Neural cell (in vitro differentiated cells): ENCODE results near the gene KCTD15. TPM values are rescaled to one million over a fixed set of nuclear protein-coding genes. Genes with fewer than 3 reads are reported as not detected.

ENCODE experiments used
- H2AFZ ChIP-seq: fragments of 200-600, 300-800 bp; sonication (generic), shearing (Covaris generic); 2 replicates; pipeline ENCODE4 v1.6.0; 2014; ENCODE audit warnings: low read depth, mild to moderate bottlenecking, antibody characterized with exemption, low read length, moderate library complexity
- H3F3A ChIP-seq: fragments of 200-600 bp; shearing (Covaris generic); 2 replicates; pipeline ENCODE4 v1.6.1; 2016; ENCODE audit warnings: mild to moderate bottlenecking, moderate library complexity, mixed read lengths, antibody characterized with exemption, low read length; ENCODE audit not compliant: insufficient read depth, poor library complexity, severe bottlenecking
- H3K27ac ChIP-seq: fragments of 200-600, 300-800 bp; sonication (generic), shearing (Covaris generic); 2 replicates; pipeline ENCODE4 v1.5.1; 2014; ENCODE audit warnings: mild to moderate bottlenecking, low read length, moderate library complexity
- H3K27me3 ChIP-seq: fragments of 300-800, 200-600 bp; sonication (generic), shearing (Covaris generic); 2 replicates; pipeline ENCODE4 v1.6.0; 2014; ENCODE audit warnings: mild to moderate bottlenecking, low read depth, low read length, moderate library complexity; ENCODE audit not compliant: insufficient read depth
- H3K36me3 ChIP-seq: fragments of 300-800, 200-600 bp; sonication (generic), shearing (Covaris generic); 2 replicates; pipeline ENCODE4 v1.5.1; 2014; ENCODE audit warnings: mild to moderate bottlenecking, antibody characterized with exemption, low read length, moderate library complexity; ENCODE audit not compliant: insufficient read depth
- H3K4me2 ChIP-seq: fragments of 300-800, 200-600 bp; sonication (generic), shearing (Covaris generic); 2 replicates; pipeline ENCODE4 v1.6.0; 2014; ENCODE audit warnings: mild to moderate bottlenecking, low read length
- H3K4me3 ChIP-seq: fragments of 300-800, 200-600 bp; sonication (generic), shearing (Covaris generic); 2 replicates; pipeline ENCODE4 v1.5.1; 2014; ENCODE audit warnings: mild to moderate bottlenecking, low read length, moderate library complexity
- H3K79me2 ChIP-seq: fragments of 200-600 bp; shearing (Covaris generic); replicated peaks from 2 replicates; pipeline ENCODE4 v1.6.0; 2014; ENCODE audit warnings: mild to moderate bottlenecking, low read length, moderate library complexity; ENCODE audit not compliant: insufficient read depth
- H3K9ac ChIP-seq: fragments of 300-800, 200-600 bp; sonication (generic), shearing (Covaris generic); 2 replicates; pipeline ENCODE4 v1.6.1; 2016; ENCODE audit warnings: mild to moderate bottlenecking, low read length, mixed read lengths
- H3K9me2 ChIP-seq: fragments of 200-600 bp; shearing (Covaris generic); 2 replicates; pipeline ENCODE4 v1.6.1; 2016; ENCODE audit warnings: mild to moderate bottlenecking, low read length, mixed read lengths; ENCODE audit not compliant: insufficient read depth
- H3K9me3 ChIP-seq: fragments of 200-600, 300-800 bp; sonication (generic), shearing (Covaris generic); 2 replicates; pipeline ENCODE4 v1.6.1; 2016; ENCODE audit warnings: mild to moderate bottlenecking, mixed run types, low read length, moderate library complexity, mixed read lengths
- H4K20me1 ChIP-seq: fragments of 200-600 bp; shearing (Covaris generic); 2 replicates; pipeline ENCODE4 v1.6.1; 2016; ENCODE audit warnings: mild to moderate bottlenecking, mixed run types; ENCODE audit not compliant: insufficient read depth
- CTCF ChIP-seq: fragments of 450-650 bp; IDR thresholded peaks from 2 replicates; pipeline ENCODE4 v1.5.1; 2014; ENCODE audit warnings: antibody characterized with exemption, mild to moderate bottlenecking, moderate library complexity; ENCODE audit not compliant: poor library complexity, severe bottlenecking
- EP300 ChIP-seq: fragments of 450-650 bp; conservative IDR thresholded peaks from 2 replicates; pipeline ENCODE4 v1.6.1; 2014; ENCODE audit warnings: antibody characterized with exemption, mild to moderate bottlenecking, moderate library complexity; ENCODE audit not compliant: poor library complexity, severe bottlenecking
- EZH2 ChIP-seq: fragments of 200-600, 300-800 bp; shearing (Covaris generic), sonication (generic); IDR thresholded peaks from 2 replicates; pipeline ENCODE4 v1.6.1; 2014; ENCODE audit warnings: antibody characterized with exemption, low read length, borderline replicate concordance, mild to moderate bottlenecking; ENCODE audit not compliant: insufficient read depth, poor library complexity, severe bottlenecking
- MXI1 ChIP-seq: fragments of 450-650 bp; conservative IDR thresholded peaks from 2 replicates; pipeline ENCODE4 v1.6.1; 2014; ENCODE audit warnings: antibody characterized with exemption, mild to moderate bottlenecking; ENCODE audit not compliant: poor library complexity, severe bottlenecking
- POLR2AphosphoS5 ChIP-seq: IDR thresholded peaks from 2 replicates; pipeline ENCODE4 v1.6.1; 2012
- RAD21 ChIP-seq: fragments of 450-650 bp; conservative IDR thresholded peaks from 2 replicates; pipeline ENCODE4 v1.6.1; 2014; ENCODE audit warnings: antibody characterized with exemption, mild to moderate bottlenecking, moderate library complexity
- REST ChIP-seq: IDR thresholded peaks from 2 replicates; pipeline ENCODE4 v1.6.1; 2012; ENCODE audit warnings: borderline replicate concordance
- SMC3 ChIP-seq: fragments of 450-650 bp; conservative IDR thresholded peaks from 2 replicates; pipeline ENCODE4 v1.6.1; 2014; ENCODE audit warnings: antibody characterized with exemption, mild to moderate bottlenecking, moderate library complexity; ENCODE audit not compliant: poor library complexity
- TAF1 ChIP-seq: IDR thresholded peaks from 2 replicates; pipeline ENCODE4 v1.6.1; 2012; ENCODE audit warnings: low read depth
- polyA plus RNA-seq: library from polyadenylated mRNA; depleted of rRNA; stranded (reverse); fragments of >200 nt; gene quantifications from 2 replicates; pipeline ENCODE4 v1.2.3, GENCODE V29; 2014

The KCTD15 gene
- polyA plus RNA-seq, 1 donor from 2014 or later = 67.9 TPM

- no peaks in the 10 kb centered on the region for H3K27me3 ChIP-seq
- no peaks in the 10 kb centered on the region for H4K20me1 ChIP-seq
- no peak overlapping the region for H3K4me2 ChIP-seq
- H3K9me2 ChIP-seq = no peaks in the 10 kb centered on the region
- H3K36me3 ChIP-seq = no peaks in the 10 kb centered on the region
- H3K27ac ChIP-seq = no peak overlapping the region
- H2AFZ ChIP-seq = no peak overlapping the region
- no peaks in the 10 kb centered on the region for H3F3A ChIP-seq
- no peaks in the 10 kb centered on the region for H3K79me2 ChIP-seq
- H3K9me3 ChIP-seq = no peaks in the 10 kb centered on the region
- H3K4me3 ChIP-seq = no peak overlapping the region
- no peak overlapping the region for H3K9ac ChIP-seq
- no peak for TF ChIP-seq EP300
- TF ChIP-seq TAF1 = no peak
- TF ChIP-seq EZH2 = no peak
- no peak for TF ChIP-seq POLR2AphosphoS5
- TF ChIP-seq MXI1 = no peak
- no peak for TF ChIP-seq CTCF
- TF ChIP-seq SMC3 = no peak
- no peak for TF ChIP-seq RAD21
- TF ChIP-seq REST = no peak
Observed at GRCh38 chr19:33810821-33811220, 14.2 kb downstream of the KCTD15 start.

- Histone ChIP-seq H3K9me3 (no peaks in the 10 kb centered on the region), H3K9me2 (no peaks in the 10 kb centered on the region), H3K36me3 (no peaks in the 10 kb centered on the region), H3F3A (no peaks in the 10 kb centered on the region), H3K79me2 (no peaks in the 10 kb centered on the region), H3K9ac (no peak overlapping the region), H4K20me1 (no peaks in the 10 kb centered on the region), H3K27ac (no peak overlapping the region), H3K4me3 (no peak overlapping the region), H3K4me2 (no peak overlapping the region), H2AFZ (no peak overlapping the region), H3K27me3 (no peaks in the 10 kb centered on the region)
- TF ChIP-seq MXI1 = no peak
Observed at GRCh38 chr19:33811246-33811645, 14.6 kb downstream of the KCTD15 start.

GRCh38 chr19:33811736-33812387 is 15.2 kb downstream of the KCTD15 start:
- no peak overlapping the region for H3K4me2 ChIP-seq
- H2AFZ ChIP-seq = no peak overlapping the region
- H4K20me1 ChIP-seq = no peaks in the 10 kb centered on the region
- H3K9me3 ChIP-seq = no peaks in the 10 kb centered on the region
- no peaks in the 10 kb centered on the region for H3K27me3 ChIP-seq
- no peaks in the 10 kb centered on the region for H3K9me2 ChIP-seq
- no peak overlapping the region for H3K9ac ChIP-seq
- H3K27ac ChIP-seq = no peak overlapping the region
- TF ChIP-seq EZH2 = no peak
- TF ChIP-seq POLR2AphosphoS5 = no peak
- TF ChIP-seq RAD21 = no peak
- H3K4me3 ChIP-seq = no peak overlapping the region
- no peaks in the 10 kb centered on the region for H3K79me2 ChIP-seq
- no peaks in the 10 kb centered on the region for H3K36me3 ChIP-seq
- H3F3A ChIP-seq = no peaks in the 10 kb centered on the region
